ENCODE results near the gene BTG3. TPM values are rescaled to one million over a fixed set of nuclear protein-coding genes. Genes with fewer than 3 reads are reported as not detected.

BTG3 gene
- polyA plus RNA-seq, 3 donors from 2014 or later: 6.4 to 9.2 (median 7.4) TPM

- Mint-ChIP-seq H3K27me3 (ENCODE audit: low read depth in 3 of 3) (peaks cover 4 to 14% (median 7%) of the 10 kb centered on the region in 3 donors), H3K27ac (peak overlapping the region; percentile 90 to 99 (median 96)), H3K4me1 (peaks cover 15 to 28% of the 10 kb centered on the region in 2 donors), H3K36me3 (peaks cover 0 to 12% (median 2%) of the 10 kb centered on the region in 3 donors), H3K4me3 (peak overlapping the region; percentile 90 to 94 (median 93)), H3K9me3 (no peaks in the 10 kb centered on the region)
- DNase-seq: peak in 1 of 3 donors; percentile 20
These were observed 607 bp downstream of the BTG3 start for GRCh38 chr21:17612023-17612564.

- Mint-ChIP-seq H3K9me3 (no peaks in the 10 kb centered on the region), H3K36me3 (peaks cover 0 to 13% (median 3%) of the 10 kb centered on the region in 3 donors), H3K4me1 (peaks cover 15 to 28% of the 10 kb centered on the region in 2 donors), H3K27me3 (ENCODE audit: low read depth in 3 of 3) (peaks cover 4 to 14% (median 7%) of the 10 kb centered on the region in 3 donors), H3K27ac (peak overlapping the region; percentile 90 to 99 (median 96)), H3K4me3 (peak overlapping the region; percentile 90 to 94 (median 93))
- DNase-seq: peak; percentile 71 to 76 (median 76)
These were observed 1.2 kb downstream of the BTG3 start for GRCh38 chr21:17611414-17612022.

DNA sequence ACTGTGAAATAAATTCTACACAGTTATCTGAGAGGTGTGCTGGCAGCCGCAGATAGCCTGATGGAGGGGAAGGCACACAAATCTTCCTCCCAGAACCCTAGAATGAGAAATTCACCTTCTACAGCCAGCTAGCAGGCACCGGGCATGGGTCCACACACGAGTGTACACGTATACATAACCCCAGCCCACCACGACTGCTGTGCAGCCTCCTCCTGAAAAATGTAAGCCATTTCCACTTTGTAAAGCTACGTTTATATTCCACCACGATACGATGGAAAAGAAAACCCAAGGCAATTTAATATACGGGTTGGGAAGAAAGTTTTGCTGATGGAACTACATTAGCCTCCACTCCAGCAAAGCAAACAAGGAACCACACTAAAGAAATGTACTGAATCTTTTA is 1.8 kb downstream of the BTG3 start:
- Mint-ChIP-seq H3K36me3 (peaks cover 0 to 13% (median 3%) of the 10 kb centered on the region in 3 donors), H3K4me3 (peak overlapping the region; percentile 90 to 94 (median 93)), H3K4me1 (peaks cover 15 to 28% of the 10 kb centered on the region in 2 donors), H3K27me3 (ENCODE audit: low read depth in 3 of 3) (peaks cover 4 to 14% (median 7%) of the 10 kb centered on the region in 3 donors), H3K27ac (peak overlapping the region; percentile 90 to 99 (median 96)), H3K9me3 (no peaks in the 10 kb centered on the region)
- DNase-seq: no peak

DNA sequence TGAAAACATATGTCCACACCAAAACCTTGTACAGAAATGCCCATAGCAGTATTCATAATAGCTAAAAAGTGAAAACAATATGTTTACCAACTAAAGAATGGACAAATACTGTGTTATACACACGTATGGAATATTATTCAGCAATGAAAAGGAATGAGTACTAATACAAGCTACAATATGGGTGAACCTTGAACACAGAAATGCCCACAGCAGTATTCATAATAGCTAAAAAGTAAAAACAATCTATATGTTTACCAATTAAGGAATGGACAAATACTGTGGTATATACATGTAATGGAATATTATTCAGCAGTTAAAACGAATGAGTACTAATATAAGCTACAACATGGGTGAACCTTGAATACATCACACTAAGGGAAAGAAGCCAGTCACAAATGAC is 3.0 kb downstream of the BTG3 start:
- Mint-ChIP-seq H3K9me3 (no peaks in the 10 kb centered on the region), H3K4me3 (peak overlapping the region in 2 of 5 donors; percentile 18 to 33), H3K36me3 (peaks cover 0 to 13% (median 4%) of the 10 kb centered on the region in 3 donors), H3K27me3 (ENCODE audit: low read depth in 3 of 3) (peaks cover 4 to 14% (median 7%) of the 10 kb centered on the region in 3 donors), H3K27ac (peak overlapping the region in 2 of 6 donors; percentile 42 to 57), H3K4me1 (peaks cover 15 to 22% of the 10 kb centered on the region in 2 donors)
- no peak for DNase-seq

GRCh38 chr21:17607684-17608083 is 5.0 kb downstream of the BTG3 start:
- Mint-ChIP-seq H3K9me3 (no peaks in the 10 kb centered on the region), H3K4me1 (peaks cover 15 to 34% of the 10 kb centered on the region in 2 donors), H3K36me3 (peaks cover 12 to 21% (median 19%) of the 10 kb centered on the region in 3 donors), H3K4me3 (no peak overlapping the region), H3K27ac (no peak overlapping the region), H3K27me3 (ENCODE audit: low read depth in 3 of 3) (peaks cover 4 to 9% (median 7%) of the 10 kb centered on the region in 3 donors)
- no peak for DNase-seq

GRCh38 chr21:17602874-17603273 is 9.8 kb downstream of the BTG3 start:
- no peak for DNase-seq
- H3K27me3 Mint-ChIP-seq (ENCODE audit: low read depth in 3 of 3): peaks cover 0 to 2% (median 0%) of the 10 kb centered on the region in 3 donors
- H3K27ac Mint-ChIP-seq: peak overlapping the region in 1 of 6 donors; percentile 23
- peaks cover 19 to 38% (median 36%) of the 10 kb centered on the region in 3 donors for H3K36me3 Mint-ChIP-seq
- peaks cover 3 to 22% of the 10 kb centered on the region in 2 donors for H3K4me1 Mint-ChIP-seq
- no peaks in the 10 kb centered on the region for H3K9me3 Mint-ChIP-seq
- H3K4me3 Mint-ChIP-seq: no peak overlapping the region

DNA sequence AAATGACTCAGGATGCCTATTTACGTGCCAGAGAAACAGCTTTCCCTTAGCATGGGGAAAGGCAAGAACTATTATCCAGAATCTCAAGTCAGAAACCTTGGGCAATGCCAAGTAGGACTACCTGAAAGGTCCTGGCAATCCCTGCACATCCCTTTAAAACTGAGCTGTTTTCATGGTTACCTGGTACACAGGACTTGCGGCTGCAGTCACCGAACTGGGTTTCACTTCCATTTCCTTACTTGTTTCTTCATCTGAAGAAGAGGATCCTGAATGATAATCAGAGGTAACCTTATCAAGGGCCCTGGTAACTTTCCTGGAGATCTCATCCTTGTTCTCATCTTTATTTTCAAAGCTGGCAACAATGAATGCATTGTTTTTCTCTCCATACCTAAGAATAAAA is 14.3 kb downstream of the BTG3 start:
- Mint-ChIP-seq H3K9me3 (no peaks in the 10 kb centered on the region), H3K27ac (no peak overlapping the region), H3K27me3 (ENCODE audit: low read depth in 3 of 3) (peaks cover 0 to 2% (median 0%) of the 10 kb centered on the region in 3 donors), H3K4me1 (peaks cover 2 to 17% of the 10 kb centered on the region in 2 donors), H3K36me3 (peaks cover 24 to 57% (median 39%) of the 10 kb centered on the region in 3 donors), H3K4me3 (no peak overlapping the region)
- no peak for DNase-seq

GRCh38 chr21:17597680-17598079 is 15.0 kb downstream of the BTG3 start:
- Mint-ChIP-seq H3K4me3 (no peak overlapping the region), H3K36me3 (peaks cover 22 to 55% (median 41%) of the 10 kb centered on the region in 3 donors), H3K27me3 (ENCODE audit: low read depth in 3 of 3) (peaks cover 0 to 2% (median 0%) of the 10 kb centered on the region in 3 donors), H3K9me3 (no peaks in the 10 kb centered on the region), H3K27ac (no peak overlapping the region), H3K4me1 (peaks cover 0 to 10% of the 10 kb centered on the region in 2 donors)
- DNase-seq: no peak

DNA sequence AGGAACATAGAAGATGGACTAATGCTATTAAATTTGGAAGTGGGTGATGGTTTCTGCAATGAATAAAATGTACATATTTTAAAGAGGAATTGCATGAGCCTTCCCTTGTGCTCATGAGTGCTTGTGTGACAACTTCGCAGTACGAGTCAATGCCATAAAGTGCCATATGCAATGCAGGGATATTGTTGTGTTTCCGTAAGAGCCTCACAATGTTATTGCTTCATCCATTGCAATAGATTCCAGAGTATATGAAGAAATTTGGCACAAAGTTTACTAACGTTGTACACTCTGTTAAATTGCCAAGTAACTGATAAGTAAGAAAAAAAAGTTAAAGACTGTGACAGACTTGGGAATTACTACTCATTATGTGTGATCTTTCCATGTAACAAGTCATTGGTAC is 22.3 kb downstream of the BTG3 start:
- Mint-ChIP-seq H3K4me1 (no peaks in the 10 kb centered on the region), H3K9me3 (no peaks in the 10 kb centered on the region), H3K27me3 (ENCODE audit: low read depth in 3 of 3) (peaks cover 0 to 2% (median 2%) of the 10 kb centered on the region in 3 donors), H3K4me3 (no peak overlapping the region), H3K27ac (no peak overlapping the region), H3K36me3 (peaks cover 24 to 29% (median 26%) of the 10 kb centered on the region in 3 donors)
- DNase-seq: no peak

DNA sequence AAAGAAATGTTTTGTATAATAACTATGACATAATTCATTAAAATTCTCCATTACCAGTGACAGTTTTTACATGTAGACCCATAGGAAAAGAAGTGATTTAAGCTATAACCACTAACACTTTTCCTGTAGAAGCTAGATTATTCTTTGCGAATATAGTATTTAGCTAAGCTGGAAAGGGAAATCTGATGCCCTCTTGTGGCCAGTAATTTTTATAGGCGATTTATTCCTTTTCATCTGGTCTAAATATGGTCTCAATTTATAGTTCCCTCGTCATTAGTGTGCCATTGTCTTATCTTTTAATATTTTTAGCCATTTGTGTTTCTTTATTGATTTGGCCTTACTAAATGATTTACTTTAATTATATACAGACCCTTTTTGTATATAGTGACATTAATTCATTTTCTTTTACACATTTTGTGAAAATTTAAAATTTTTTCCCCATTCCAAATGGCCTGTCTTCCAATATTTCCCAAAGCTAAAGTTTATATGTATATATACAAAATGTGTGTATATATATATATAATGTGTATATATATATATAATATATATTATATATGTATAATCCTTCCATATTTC is 26.7 kb downstream of the BTG3 start:
- Mint-ChIP-seq H3K27ac (no peak overlapping the region), H3K4me3 (no peak overlapping the region), H3K9me3 (no peaks in the 10 kb centered on the region), H3K27me3 (ENCODE audit: low read depth in 3 of 3) (peaks cover 0 to 2% (median 2%) of the 10 kb centered on the region in 3 donors), H3K4me1 (no peaks in the 10 kb centered on the region), H3K36me3 (peaks cover 3 to 4% (median 3%) of the 10 kb centered on the region in 3 donors)
- peak in 1 of 3 donors; percentile 9 for DNase-seq

DNA sequence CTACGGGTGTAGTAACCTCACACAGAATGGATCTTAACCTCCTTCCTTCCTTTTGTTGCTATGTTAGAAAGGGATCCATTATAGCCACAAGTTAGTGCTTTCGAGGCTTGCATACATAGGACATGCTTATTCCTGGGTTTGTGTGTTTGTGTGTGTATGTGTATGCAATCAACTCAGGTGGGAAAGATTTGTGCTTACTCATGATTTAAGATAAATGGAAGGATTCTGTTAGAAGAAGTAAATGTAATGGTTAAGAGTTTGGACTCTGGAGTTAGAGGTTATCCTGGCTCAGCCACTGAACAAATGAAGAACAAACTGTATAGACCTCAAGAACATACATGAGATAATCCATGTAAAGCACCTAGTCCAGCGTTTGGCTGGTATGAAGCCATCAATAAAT is 28.8 kb downstream of the BTG3 start:
- H3K4me3 Mint-ChIP-seq: no peak overlapping the region
- H3K36me3 Mint-ChIP-seq: no peaks in the 10 kb centered on the region
- peaks cover 1 to 2% (median 2%) of the 10 kb centered on the region in 3 donors for H3K27me3 Mint-ChIP-seq (ENCODE audit: low read depth in 3 of 3)
- H3K4me1 Mint-ChIP-seq: no peaks in the 10 kb centered on the region
- H3K27ac Mint-ChIP-seq: no peak overlapping the region
- no peaks in the 10 kb centered on the region for H3K9me3 Mint-ChIP-seq
- DNase-seq: no peak

- H3K27me3 Mint-ChIP-seq (ENCODE audit: low read depth in 3 of 3): peaks cover 0 to 5% (median 0%) of the 10 kb centered on the region in 3 donors
- DNase-seq: no peak
- H3K4me1 Mint-ChIP-seq: no peaks in the 10 kb centered on the region
- no peak overlapping the region for H3K4me3 Mint-ChIP-seq
- H3K27ac Mint-ChIP-seq: no peak overlapping the region
- no peaks in the 10 kb centered on the region for H3K36me3 Mint-ChIP-seq
- no peaks in the 10 kb centered on the region for H3K9me3 Mint-ChIP-seq
These were observed 32.4 kb downstream of the BTG3 start for GRCh38 chr21:17580319-17580718.

DNA sequence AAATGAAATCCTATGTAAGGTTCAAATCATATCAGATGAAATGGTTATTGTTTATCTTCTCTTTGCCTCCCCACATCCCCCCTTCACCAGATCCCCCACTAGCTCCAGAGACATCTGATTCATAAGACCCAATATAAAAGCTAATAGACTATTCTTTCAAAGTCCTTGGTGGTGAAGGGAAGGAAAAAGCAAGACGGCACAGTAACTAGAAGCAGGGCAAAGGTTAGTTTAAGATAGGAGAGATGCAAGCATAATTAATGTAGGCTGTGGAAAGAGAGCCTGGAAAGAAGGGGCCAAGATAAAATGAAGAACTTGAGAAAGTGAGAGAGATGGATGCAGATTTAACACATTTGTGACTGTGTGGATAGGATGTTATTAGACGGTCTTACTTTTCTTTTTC is 33.8 kb downstream of the BTG3 start:
- no peaks in the 10 kb centered on the region for H3K9me3 Mint-ChIP-seq
- no peak for DNase-seq
- no peak overlapping the region for H3K27ac Mint-ChIP-seq
- H3K27me3 Mint-ChIP-seq (ENCODE audit: low read depth in 3 of 3): peaks cover 0 to 7% (median 2%) of the 10 kb centered on the region in 3 donors
- no peak overlapping the region for H3K4me3 Mint-ChIP-seq
- no peaks in the 10 kb centered on the region for H3K36me3 Mint-ChIP-seq
- H3K4me1 Mint-ChIP-seq: no peaks in the 10 kb centered on the region

DNA sequence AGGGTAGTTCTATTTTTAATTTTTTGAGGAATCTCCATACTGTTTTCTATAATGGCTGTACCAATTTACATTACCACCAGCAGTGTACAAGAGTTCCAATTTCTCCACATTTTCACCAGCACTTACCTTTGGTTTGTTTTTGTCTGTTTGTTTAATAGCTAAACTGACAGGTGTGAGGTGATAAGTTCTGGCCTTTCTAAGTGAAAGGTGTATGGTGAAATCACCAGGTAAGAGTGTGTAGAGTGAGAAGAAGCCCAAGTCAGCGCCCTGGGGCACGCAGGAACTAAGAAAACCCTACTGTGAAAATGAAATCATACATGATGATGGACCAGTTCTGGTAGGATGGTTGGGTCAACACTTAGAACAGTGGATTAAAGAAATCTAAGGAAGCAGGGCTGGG is 34.5 kb downstream of the BTG3 start:
- no peak for DNase-seq
- Mint-ChIP-seq H3K4me1 (no peaks in the 10 kb centered on the region), H3K36me3 (no peaks in the 10 kb centered on the region), H3K27me3 (ENCODE audit: low read depth in 3 of 3) (peaks cover 0 to 7% (median 2%) of the 10 kb centered on the region in 3 donors), H3K4me3 (no peak overlapping the region), H3K9me3 (no peaks in the 10 kb centered on the region), H3K27ac (no peak overlapping the region)
